GM19455 (cell line): ENCODE results near the gene MOB1A.
"Not testable (repeated sequence)": the region's sequence is repeated elsewhere in the genome, so short reads cannot be mapped to it uniquely, and the experiment has no call there.

Source experiments
- ATAC-seq: cut with Tn5 transposase; IDR thresholded peaks from one replicate; pipeline ENCODE4 v1.9.1; 2021; ENCODE audit not compliant: unreplicated experiment

Gene MOB1A

DNA sequence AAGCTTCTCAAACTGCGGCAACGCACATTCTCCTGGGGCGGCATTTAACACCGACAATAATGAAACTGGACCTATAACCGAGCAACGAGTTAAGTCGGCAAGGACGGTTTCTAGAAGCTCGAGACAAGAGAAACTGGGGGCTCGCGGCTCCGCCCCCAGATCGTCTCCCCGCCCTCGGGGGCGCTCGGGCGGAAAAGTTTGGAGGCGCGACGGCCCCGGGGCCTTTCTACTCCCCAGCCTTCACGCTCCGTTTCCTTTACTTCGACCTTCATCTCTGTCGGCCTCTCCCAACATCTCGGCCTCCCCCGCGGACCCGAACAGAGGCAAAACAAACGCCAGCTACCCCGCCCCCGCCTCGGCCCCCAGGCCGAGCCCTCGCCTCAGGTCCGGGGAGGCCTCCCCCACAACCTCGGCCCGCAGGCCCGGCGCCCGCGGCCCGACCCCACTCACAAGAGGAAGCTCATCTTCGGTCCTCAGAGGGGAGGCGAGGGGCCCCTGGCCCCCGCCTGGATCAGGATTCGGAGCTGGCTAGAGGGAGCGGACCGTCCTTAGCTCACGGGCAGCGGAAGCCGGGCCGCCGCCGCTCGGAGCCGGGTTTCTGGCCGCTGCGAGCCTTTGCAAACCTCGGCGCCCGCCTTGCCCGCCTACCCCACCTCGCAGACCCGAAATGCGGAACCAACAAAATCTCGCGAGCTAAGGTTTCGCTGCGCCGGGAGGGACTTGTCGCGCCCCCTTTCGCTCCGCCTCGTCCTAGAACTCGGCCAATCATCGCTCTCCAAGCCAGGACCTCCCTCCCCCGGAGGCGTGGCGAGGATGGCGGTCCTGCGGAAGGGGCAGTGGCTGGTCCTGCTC, at the start of gene MOB1A:
Gene MOB1A, minus strand, starts transcription at position 669 of the 852 bp plus-strand sequence. Its CDS starts 205 bp downstream, at position 464.
- peak; percentile 78 for ATAC-seq

DNA sequence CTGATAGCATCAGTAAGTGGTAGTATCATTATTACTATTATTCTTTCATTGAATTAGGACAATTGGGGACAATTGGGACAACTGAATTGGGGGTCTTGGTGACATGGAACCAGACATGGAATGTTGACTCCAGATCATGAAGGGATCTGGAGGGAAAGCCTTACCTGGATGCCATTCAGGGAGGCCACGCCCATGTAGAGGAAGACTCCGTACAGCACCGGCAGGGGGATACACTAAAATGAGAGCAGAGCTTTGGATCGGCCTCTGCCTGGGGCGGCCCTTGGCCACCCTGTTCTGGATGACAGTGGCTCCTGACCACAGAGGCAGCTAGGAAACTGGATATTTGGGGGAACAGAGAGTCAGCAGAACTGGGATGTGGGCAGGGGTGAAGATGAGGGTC, 49.0 kb upstream of the MOB1A start:
- ATAC-seq: no peak

DNA sequence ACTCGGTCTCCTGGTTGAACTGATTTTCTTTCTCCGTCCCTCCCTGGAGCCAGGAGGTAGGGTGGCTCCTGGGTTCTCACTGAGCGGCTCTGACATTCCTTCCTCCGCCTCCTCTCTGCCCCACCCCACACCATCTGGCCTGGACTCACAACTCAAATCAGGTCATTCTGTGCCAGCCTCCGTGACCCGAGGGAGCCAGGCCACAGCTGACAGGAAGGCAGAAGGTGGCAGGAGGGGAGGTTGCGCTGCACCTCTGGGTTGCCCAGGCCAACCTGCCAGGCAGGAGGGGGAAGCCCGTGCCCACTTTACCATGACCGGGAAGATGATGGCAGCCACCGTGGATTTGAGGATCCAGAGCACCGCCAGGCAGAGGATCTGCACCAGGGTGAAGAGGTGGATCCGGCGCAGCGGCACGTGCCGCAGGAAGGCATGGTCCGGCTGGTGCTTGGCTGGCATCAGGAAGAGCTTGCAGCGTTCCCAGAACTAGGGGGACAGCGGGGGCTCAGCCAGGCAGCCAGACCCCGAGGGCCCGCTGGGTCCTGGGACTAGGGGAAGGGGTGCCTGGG, 48.1 kb upstream of the MOB1A start:
- ATAC-seq: no peak

DNA sequence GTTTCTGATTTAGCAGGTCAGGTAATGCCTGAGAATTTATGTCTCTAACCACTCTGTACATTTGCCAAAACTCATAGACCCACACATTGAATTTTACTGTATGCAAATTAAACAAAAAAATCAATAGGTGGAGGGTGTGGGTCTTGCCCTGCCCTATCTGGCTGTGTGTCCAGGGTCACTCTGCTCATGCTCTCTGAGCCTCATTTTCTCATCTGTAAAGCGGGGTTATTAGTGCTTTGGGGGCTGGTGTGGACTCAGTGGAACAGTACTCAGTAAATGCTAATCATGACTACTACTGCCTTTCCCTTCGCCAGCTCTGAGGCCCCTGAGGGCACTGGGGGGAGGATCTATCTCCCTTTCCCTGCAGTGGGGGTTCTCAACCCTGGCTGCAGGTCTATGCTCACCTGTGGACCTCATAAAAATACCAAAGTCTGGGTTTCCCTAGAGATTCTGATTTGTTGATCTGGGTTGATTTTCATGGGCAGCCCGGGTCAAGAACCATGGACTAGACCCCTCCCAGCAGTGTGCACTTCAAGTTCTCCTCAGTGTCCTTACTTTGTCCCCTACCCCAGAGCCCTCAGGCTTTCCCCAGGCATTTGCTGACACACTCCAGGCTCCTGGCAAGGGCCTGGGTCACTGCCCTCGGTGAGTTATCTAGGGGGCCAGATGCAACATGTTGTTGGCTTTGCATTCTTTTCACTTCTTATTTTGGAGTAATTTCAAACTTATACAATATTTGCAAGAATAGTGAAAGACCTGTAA, 47.2 kb upstream of the MOB1A start:
- no peak for ATAC-seq

DNA sequence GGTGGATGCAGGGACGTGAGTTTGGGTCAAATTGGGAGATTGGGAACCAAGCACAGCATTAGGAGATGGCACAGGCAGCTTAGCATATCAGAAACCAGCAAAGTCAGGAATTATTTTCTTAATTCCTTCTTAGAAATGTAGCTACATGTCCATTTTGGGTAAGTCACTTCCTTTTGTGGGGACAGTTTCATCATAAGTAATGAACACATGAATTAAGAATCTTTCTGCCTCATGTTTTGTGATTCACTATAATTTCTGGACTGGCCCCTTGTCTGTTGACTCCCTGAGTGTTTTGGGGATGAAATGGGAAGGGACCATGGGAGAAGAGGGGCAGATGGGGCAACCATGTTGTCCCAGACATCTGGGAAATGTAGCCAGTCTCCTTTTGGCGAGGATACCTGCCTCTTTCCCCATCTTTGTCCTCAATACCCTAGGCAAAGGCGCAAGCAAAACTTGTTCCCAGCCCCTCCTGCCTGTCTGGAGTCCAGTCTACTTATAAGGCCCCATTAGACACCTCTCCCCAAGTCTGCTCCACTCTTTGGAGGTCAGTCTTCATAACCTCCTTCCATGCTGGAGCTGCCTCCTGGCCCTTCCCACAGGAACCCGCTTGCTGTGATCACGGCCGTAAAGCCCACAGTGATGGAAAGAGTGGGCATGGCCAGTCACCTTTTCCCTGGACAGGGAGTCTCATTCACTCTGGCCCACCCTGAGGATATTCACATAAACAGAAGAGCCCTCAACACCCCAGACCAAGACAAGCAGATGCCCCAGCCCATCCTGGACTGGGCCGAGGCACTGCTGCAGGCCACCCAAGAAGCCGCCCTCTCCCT, 45.5 kb upstream of the MOB1A start:
- ATAC-seq: no peak

DNA sequence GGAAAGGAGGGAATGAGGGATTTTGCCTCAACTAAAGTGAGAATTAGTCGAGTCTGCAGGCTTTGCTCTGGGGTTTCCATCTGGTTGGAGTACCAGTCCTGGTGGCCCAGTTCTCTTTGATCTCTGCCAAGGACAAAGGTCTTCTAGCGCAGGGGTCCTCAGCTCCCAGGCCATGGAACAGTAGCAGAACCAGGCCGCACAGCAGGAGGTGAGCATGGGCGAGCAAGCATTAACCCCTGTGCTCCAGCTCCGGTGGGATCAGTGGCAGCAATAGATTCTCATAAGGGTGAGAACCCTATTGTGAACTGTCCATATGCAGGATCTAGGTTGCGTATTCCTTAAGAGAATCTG, 43.6 kb upstream of the MOB1A start:
- ATAC-seq: no peak

DNA sequence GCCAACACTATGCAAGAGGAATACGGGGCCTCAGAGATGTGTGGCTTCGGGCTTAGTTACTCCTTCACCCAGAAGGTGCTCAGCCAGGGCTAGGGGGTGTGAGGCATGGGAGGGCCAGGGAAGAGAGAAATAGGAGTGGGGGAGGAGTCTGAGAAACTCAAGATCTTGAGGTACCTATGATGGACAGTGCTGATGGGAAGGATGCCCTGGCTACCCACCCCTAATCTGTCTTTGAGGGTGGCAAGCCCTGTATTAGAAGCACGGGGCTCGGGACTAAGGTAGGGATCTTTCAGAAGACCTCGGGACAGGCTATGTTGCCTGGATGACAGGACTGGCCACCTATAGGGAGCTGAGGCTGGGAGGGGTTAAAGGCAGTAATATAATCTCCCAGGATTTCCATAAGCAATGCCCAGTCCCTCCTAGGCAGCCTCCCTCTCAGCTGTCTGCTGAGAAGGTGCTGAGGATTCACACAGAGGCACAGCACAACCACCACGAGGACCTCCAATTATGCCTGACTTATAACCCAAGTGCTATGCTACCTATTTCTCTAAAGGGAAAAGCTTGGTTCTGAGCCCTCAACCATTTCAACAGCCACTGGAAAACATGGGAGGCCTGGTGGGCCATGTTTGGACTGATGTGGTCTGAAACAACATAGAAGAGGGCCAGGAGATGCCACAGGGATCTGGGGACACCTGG, 43.1 kb upstream of the MOB1A start:
- ATAC-seq: no peak

DNA sequence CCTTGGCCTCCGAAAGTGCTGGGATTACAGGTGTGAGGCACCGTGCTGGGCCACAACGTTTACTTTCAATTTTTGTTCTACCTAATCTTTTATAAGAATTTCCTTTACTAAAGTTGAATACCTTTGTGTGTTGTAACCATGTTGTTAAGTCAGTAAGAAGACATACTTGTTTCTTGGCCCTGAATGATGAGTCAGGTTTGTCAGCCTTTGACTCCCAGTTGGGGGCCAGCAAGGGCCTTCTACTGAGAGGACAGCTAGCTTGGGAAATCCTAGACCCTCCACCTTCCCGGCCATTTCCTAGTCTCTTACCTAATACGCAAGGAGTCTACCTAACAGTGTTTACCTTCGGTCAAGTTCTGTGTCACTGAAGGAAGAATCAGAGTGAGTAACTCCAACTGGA, 42.4 kb upstream of the MOB1A start:
- no peak for ATAC-seq

DNA sequence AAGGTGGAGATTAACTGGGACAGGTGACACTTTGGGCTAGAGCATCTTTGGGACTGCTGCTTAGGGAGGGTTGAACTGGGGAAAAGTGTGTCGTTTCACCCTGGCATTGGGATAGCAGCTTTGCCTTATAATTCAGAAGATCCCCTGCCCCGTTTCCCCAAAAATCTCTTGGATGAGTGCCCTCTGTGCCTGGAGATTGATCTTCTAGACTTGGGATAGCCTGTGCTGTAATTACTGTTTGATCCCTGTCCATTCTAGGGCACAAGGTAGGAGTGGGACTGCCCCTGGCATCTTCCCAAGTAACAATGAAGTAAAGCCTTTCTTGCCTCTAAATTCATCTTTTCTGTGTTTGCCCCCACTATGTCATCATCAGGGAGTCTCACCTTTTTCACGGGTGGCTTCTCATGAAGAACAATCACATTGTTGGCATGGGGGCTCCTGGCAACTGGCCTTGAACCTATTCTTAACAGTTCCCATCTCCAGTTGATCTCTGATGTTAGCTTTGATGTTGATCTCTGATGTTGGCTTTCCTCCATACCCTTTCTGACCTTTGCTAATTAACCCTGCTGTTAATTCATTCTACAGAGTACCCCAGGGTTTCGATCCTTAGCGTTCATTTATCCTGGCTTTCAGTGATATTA, 41.3 kb upstream of the MOB1A start:
- ATAC-seq: no peak

DNA sequence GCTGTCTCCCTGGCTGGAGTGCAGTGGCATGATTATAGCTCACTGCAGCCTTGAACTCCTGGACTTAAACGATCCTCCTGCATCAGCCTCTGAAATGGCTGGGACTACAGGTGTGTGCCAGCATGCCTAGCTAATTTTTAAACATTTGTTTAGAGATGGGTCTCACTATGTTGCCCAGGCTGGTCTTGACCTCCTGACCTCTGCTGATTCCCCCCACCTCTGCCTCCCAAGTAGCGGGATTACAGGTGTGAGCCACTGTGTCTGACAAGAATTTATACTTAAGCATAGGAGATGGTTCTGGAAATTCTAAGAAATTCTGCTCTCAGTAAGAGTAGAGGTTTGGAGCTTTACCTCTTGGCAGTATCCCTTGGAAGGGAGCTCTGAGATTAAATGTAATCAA, 38.0 kb upstream of the MOB1A start:
- no peak for ATAC-seq

DNA sequence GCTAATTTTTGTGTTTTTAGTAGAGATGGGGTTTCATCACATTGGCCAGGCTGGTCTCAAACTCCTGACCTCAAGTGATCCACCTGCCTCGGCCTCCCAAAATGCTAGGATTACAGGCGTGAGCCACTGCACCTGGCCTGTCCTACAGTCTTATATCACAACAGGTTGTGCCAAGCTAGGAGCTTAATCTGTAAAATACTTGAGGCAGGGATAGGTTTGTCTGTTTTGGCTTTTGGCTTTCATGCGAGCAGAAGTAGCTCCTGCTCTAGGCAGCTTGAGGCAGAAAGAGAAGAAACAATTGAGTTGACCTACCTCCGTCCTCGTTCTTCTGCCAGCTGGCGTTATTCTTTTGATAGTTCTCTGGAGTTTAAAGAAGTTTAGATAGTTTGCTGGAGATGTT, 37.1 kb upstream of the MOB1A start:
- ATAC-seq: not testable (repeated sequence)

DNA sequence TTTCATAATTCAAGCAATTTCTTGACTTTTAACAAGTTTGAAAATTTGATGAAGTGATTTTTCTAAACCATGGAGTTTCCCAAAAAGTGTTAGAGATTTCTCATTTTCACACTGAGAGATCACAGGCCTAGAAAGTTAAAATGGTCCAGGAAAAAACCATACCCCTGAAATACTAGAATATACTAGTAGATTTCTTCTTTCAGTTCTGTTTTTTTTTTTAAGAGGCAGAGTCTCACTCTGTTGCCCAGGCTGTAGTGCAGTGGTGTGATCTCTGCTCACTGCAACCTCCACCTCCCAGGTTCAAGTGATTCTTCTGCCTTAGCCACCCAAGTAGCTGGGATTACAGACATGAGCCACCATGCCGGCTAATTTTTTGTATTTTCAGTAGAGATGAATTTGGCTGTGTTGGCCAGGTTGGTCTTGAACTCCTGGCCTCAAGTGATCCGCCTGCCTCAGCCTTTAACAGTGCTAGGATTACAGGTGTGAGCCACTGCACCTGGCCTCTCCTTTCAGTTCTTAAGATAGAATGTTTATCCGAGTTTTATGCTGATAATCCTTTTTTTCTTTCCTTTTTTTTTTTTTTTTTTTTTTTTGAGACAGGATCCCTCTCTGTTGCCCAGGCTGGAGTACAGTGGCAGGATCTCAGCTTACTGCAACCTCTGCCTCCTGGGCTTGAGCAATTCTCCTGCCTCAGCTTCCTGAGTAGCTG, 34.2 kb upstream of the MOB1A start:
- ATAC-seq: no peak

DNA sequence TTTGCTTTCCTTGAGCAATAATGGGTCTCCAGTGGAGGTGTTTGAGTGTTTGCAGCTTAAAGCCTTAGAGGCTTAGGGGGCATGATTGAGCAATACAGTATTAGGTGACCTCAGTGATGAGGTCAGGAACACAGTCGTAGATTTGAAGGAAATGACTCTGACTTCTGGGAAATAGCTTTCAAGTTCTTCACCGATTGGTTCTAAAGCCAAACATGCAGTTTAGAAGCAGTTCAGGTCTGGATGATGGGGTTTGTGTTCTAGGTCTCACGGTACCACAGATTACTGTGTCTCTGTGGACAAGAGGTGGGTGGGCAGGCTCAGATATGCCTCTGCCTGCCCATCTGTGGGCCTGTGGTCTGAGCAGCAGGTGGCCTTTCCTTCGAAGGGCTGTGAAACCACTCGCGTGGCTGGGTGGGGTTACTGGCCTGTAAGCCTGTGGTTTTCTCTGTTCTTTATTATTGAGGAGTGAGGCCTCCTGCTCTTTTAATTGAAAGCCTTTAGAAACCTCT, 27.6 kb upstream of the MOB1A start:
- ATAC-seq: peak; percentile 66

DNA sequence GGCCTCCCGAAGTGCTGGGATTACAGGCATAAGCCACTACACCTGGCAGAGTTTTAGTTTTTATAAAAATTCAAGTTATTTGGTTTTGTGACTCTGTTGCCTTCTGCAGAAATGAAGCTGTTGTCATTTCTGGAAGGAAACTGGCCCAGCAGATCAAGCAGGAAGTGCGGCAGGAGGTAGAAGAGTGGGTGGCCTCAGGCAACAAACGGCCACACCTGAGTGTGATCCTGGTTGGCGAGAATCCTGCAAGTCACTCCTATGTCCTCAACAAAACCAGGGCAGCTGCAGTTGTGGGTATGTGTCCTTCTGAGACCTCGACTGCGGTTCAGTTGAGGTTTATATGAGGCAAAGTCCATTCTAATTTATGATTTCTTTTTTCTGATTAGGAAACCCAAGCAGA, 26.9 kb upstream of the MOB1A start:
- no peak for ATAC-seq

DNA sequence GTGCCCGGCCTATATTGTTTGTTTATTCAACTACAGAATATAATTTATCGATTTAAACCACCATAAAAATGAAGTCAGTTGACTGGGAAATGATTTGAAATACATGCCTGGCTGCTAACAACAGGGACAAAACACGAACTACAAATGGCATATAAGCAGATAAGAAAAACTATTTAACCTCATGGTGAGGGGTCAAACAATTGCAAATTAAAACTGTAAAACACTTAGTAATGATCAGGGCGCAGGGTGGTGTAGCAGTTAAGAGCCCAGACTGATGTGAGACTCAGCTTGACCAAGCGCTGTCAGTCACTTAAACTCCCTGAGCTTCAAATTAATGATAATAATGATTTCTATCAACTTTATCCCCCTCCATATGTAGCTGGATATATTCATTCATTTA, 26.4 kb upstream of the MOB1A start:
- ATAC-seq: no peak

DNA sequence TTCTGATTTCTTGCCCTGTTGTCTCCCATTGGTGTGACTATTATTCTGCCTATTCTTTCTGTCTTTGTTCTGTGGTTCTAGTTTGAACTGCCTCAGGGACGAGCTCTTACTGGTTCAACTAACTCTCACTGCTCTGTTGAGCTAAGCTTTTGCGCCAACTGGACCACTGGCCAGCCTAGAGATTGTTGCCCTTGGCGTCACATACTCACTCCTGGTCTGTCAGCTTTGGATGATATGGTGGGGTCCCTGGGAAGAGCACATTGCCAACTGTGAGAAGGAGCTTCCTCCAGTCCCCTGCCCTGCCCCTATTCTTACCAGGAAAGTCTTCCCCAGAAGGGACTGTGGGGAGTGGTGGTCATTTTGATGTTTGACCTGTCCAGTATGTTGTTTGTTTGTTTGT, 25.8 kb upstream of the MOB1A start:
- ATAC-seq: no peak

DNA sequence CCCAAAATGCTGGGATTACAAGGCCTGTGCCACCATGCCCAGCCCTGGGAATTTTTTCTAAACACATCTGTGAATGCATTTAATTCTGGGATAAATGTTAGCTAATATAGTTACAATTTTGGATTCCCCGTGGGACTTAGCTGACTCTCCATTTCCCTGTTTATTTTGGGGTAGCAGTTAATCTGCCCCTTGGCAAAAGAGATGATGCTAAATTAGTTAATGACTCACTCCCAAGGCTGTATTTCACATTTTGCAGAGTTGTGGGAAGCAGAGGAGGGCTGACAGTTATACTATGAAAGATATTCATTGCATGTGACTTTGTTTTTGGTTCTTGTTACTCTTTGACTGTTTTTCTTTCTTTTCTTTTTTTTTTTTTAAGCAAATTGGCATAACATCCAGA, 22.9 kb upstream of the MOB1A start:
- ATAC-seq: no peak

DNA sequence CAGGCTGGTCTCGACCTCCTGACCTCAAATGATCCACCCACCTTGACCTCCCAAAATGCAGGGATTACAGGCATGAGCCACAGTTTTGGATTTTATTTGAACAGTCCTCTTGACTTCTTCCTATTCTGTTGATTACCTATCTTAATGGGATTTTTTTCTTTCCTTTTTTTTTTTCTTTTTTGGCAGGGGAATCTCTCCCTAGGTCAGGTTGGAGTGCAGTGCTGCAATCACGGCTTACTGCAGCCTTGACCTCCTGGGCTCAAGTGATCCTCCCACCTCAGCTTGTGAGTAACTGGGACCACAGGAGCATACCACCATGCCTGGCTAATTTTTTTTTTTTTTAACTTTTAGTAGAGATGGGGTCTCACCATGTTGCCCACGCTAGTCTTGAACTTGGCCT, 22.5 kb upstream of the MOB1A start:
- no peak for ATAC-seq

DNA sequence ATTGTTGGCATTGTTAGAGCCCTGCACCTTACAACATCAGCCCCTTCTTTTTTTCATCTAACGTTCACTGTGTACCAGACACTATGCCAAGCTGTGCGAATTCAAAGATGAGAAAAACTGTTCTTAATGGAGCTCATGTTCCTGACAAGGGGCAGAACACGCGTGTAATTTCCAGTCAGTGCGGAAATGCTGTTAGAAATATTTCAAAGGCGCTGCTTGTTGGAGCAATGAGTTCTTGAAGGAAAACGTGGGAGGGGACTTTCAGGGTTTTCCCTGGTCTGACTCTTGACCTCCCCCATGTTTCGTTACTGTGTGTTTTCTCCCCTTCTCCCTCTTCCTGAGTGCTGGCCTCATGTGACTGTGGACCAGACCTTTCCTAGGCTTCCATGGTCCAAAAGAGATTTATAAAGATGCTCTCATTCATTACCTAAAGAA, 21.2 kb upstream of the MOB1A start:
- ATAC-seq: no peak
